Stimulated activated naive CD8-positive, alpha-beta T cell treated with anti-CD3 and anti-CD28 coated beads, Interleukin-15, amount 100 ng/mL, for 72 hours (primary cell): ENCODE measurements around the gene QSER1.
"Not testable (repeated sequence)": the region's sequence is repeated elsewhere in the genome, so short reads cannot be mapped to it uniquely, and the experiment has no call there.

Source experiments
- ATAC-seq: fragments of 150-1000 bp; cut with Tn5 transposase; 2 replicates; pipeline ENCODE4 v1.10.0; 2021; ENCODE audit warnings: mild to moderate bottlenecking, moderate library complexity
- DNase-seq, 2 donors: peaks; one replicate each; pipeline ENCODE4 v3.0.0; 2021 to 2022
- H3K27ac Mint-ChIP-seq, 2 donors: one replicate each; pipeline ENCODE4 v1.8.0; 2022; ENCODE audit warnings: mild to moderate bottlenecking in 2 of 2, mixed read lengths in 2 of 2, moderate library complexity in 2 of 2
- H3K27me3 Mint-ChIP-seq: one replicate; pipeline ENCODE4 v1.8.0; 2022; ENCODE audit warnings: mixed read lengths
- H3K4me1 Mint-ChIP-seq: one replicate; pipeline ENCODE4 v1.8.0; 2022; ENCODE audit warnings: mild to moderate bottlenecking, mixed read lengths
- H3K4me3 Mint-ChIP-seq, 2 donors: one replicate each; pipeline ENCODE4 v1.8.0; 2022; ENCODE audit warnings: mild to moderate bottlenecking in 2 of 2, mixed read lengths in 2 of 2, moderate library complexity in 1 of 2
- H3K9me3 Mint-ChIP-seq, 2 donors: one replicate each; pipeline ENCODE4 v1.8.0; 2022; ENCODE audit warnings: mixed read lengths in 2 of 2

Gene QSER1

GRCh38 chr11:32939866-32940265 is 47.3 kb downstream of the QSER1 start:
- Mint-ChIP-seq H3K9me3 (no peaks in the 10 kb centered on the region), H3K27me3 (no peaks in the 10 kb centered on the region), H3K27ac (peak overlapping the region in 1 of 2 donors; percentile 78), H3K4me1 (peaks cover 21% of the 10 kb centered on the region), H3K4me3 (no peak overlapping the region)
- DNase-seq, result no peak
- ATAC-seq, result no peak

GRCh38 chr11:32940865-32941264 is 48.3 kb downstream of the QSER1 start:
- Mint-ChIP-seq H3K4me1 (peaks cover 21% of the 10 kb centered on the region), H3K27ac (peak overlapping the region in 1 of 2 donors; percentile 55), H3K4me3 (no peak overlapping the region), H3K27me3 (no peaks in the 10 kb centered on the region), H3K9me3 (no peaks in the 10 kb centered on the region)
- ATAC-seq (no peak), DNase-seq (no peak)

DNA sequence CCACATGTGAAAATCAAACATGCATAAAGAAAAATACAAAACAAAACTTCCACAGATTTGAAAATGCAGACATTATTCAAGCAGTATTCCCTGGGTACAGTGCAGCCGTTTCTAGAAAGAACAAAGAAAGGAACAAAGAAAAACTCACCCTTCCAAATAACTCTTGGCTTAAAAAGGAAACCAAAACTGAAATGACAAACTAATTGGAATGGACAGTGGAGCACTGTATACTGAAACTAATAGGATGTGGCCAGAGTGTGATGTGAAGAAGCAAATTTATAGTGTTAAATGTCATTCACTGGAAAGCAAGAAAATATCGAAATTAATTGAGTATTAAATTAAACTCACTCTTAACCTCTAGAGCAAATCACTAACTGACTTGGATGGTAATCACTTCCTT is 55.4 kb downstream of the QSER1 start:
- H3K27me3 Mint-ChIP-seq, result no peaks in the 10 kb centered on the region
- H3K4me3 Mint-ChIP-seq, result no peak overlapping the region

GRCh38 chr11:32949739-32950138 is 57.1 kb downstream of the QSER1 start:
- peaks cover 8% of the 10 kb centered on the region for H3K4me1 Mint-ChIP-seq
- no peak overlapping the region for H3K4me3 Mint-ChIP-seq
- peaks cover 0 to 8% of the 10 kb centered on the region in 2 donors for H3K9me3 Mint-ChIP-seq
- ATAC-seq, result no peak
- H3K27ac Mint-ChIP-seq, result no peak overlapping the region
- no peak for DNase-seq
- no peaks in the 10 kb centered on the region for H3K27me3 Mint-ChIP-seq

More for the DNA sequence above, 55.4 kb downstream of the QSER1 start:
- ATAC-seq, result no peak
- DNase-seq, result no peak
- Mint-ChIP-seq H3K4me1 (peaks cover 8% of the 10 kb centered on the region), H3K27ac (no peak overlapping the region), H3K9me3 (peaks cover 0 to 8% of the 10 kb centered on the region in 2 donors)

- no peaks in the 10 kb centered on the region for H3K27me3 Mint-ChIP-seq
- H3K4me3 Mint-ChIP-seq, result no peak overlapping the region
- H3K27ac Mint-ChIP-seq, result no peak overlapping the region
- DNase-seq (no peak), ATAC-seq (no peak)
- peaks cover 0 to 8% of the 10 kb centered on the region in 2 donors for H3K9me3 Mint-ChIP-seq
- peaks cover 8% of the 10 kb centered on the region for H3K4me1 Mint-ChIP-seq
These were observed 59.8 kb downstream of the QSER1 start for GRCh38 chr11:32952421-32952820.

- no peak overlapping the region for H3K4me3 Mint-ChIP-seq
- H3K27me3 Mint-ChIP-seq, result no peaks in the 10 kb centered on the region
- no peaks in the 10 kb centered on the region for H3K4me1 Mint-ChIP-seq
- H3K27ac Mint-ChIP-seq, result no peak overlapping the region
- no peaks in the 10 kb centered on the region for H3K9me3 Mint-ChIP-seq
- ATAC-seq, result no peak
- no peak for DNase-seq
These were observed 61.1 kb downstream of the QSER1 start for GRCh38 chr11:32953700-32954099.

DNA sequence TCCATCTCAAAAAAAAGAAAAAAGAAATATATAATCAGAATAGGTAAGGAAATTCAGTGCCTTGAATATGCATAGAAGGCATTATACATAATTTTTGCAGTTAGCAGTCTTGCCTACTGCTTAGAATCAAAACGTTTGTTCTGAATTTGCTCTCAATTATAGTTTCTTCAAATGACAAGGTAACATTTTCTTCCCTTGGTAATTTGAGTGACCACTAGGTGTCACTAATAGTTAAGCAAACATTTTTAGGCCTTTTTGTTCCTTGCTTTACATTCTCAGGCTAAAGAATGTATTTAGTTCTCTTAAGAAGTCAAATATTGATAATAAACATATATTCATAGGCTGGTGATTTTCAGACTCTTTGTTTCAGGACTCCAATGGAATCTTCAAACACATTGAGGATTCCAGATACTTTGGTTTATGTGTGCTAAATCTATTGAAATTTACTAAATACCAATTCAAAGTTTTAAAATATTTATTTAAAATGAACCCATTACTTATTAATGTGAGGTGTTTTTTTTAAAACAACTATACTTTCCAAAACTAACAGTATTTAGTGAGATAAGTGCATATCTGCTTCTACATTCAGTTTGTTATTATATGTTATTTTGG is 68.0 kb downstream of the QSER1 start:
- DNase-seq (no peak), ATAC-seq (no peak)
- Mint-ChIP-seq H3K4me1 (peaks cover 10% of the 10 kb centered on the region), H3K9me3 (no peaks in the 10 kb centered on the region), H3K27me3 (no peaks in the 10 kb centered on the region), H3K4me3 (no peak overlapping the region), H3K27ac (no peak overlapping the region)

DNA sequence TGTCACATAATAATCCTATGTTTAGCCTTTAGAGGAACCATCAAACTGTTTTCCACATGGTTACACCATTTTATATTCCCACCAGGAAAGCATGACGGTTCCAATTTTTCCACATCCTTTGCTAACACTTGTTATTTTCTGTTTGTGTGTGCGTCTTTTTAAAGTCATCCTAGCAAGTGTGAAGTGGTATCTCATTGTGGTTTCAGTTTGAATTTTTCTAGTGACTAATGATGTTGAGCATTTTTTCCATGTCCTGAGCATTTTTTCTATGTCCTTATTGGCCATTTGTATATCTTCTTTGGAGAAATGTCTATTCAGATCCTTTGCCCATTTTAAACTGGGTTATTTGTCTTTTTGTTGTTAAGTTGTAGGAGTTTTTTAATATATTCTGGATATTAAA is 69.4 kb downstream of the QSER1 start:
- Mint-ChIP-seq H3K27me3 (no peaks in the 10 kb centered on the region), H3K27ac (no peak overlapping the region), H3K4me3 (no peak overlapping the region), H3K9me3 (no peaks in the 10 kb centered on the region), H3K4me1 (peaks cover 10% of the 10 kb centered on the region)
- DNase-seq (no peak), ATAC-seq (peak; percentile 43)

- ATAC-seq (no peak), DNase-seq (no peak)
- no peak overlapping the region for H3K27ac Mint-ChIP-seq
- H3K4me1 Mint-ChIP-seq, result peaks cover 10% of the 10 kb centered on the region
- H3K27me3 Mint-ChIP-seq, result no peaks in the 10 kb centered on the region
- H3K4me3 Mint-ChIP-seq, result no peak overlapping the region
- no peaks in the 10 kb centered on the region for H3K9me3 Mint-ChIP-seq
These were observed 71.1 kb downstream of the QSER1 start for GRCh38 chr11:32963721-32964120.

- H3K4me3 Mint-ChIP-seq, result no peak overlapping the region
- peak overlapping the region in 1 of 2 donors; percentile 53 for H3K27ac Mint-ChIP-seq
- DNase-seq, result no peak
- no peak for ATAC-seq
- no peaks in the 10 kb centered on the region for H3K27me3 Mint-ChIP-seq
- no peaks in the 10 kb centered on the region for H3K9me3 Mint-ChIP-seq
- H3K4me1 Mint-ChIP-seq, result no peaks in the 10 kb centered on the region
These were observed 75.9 kb downstream of the QSER1 start for GRCh38 chr11:32968541-32968940.

DNA sequence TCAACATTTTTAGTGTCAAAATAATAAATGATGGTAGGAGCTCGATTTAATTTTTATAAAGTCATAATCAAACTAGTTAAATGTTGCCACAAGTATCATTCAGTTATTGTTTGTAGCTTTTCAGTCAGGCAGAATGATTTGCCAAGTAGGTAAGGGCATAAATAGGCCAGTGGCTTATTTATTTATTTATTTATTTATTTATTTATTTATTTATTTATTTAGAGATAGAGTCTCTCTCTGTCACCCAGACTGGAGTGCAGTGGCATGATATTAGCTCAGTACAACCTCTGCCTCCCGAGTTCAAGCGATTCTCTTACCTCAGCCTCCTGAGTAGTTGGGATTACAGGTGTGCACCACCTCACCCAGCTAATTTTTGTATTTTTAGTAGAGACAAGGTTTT is 79.6 kb downstream of the QSER1 start:
- not testable (repeated sequence) for ATAC-seq, H3K9me3 Mint-ChIP-seq

DNA sequence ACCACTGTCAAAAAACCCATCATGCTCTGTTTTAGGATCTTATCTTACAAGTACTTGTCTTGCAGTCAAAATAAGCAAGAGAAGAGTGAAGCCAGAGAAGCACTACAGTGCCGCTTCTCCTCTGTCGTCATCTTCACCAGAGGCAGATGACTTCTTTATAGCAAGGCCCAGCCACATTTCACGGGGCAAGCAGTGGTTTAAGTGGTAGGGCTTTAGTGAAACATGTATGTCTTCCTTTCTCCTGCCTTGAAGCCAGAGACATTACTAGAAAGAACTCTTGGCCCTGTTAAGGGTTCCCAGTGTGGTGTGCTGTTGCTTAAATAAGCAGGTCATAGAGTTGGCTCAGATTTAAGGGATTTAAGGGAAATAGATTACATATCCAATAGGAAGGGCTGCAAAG is 80.2 kb downstream of the QSER1 start:
- no peaks in the 10 kb centered on the region for H3K4me1 Mint-ChIP-seq
- ATAC-seq, result no peak
- H3K27me3 Mint-ChIP-seq, result no peaks in the 10 kb centered on the region
- no peak overlapping the region for H3K4me3 Mint-ChIP-seq
- DNase-seq, result no peak
- no peaks in the 10 kb centered on the region for H3K9me3 Mint-ChIP-seq
- no peak overlapping the region for H3K27ac Mint-ChIP-seq

More for the DNA sequence above, 79.6 kb downstream of the QSER1 start:
- not testable (repeated sequence) for H3K4me1 Mint-ChIP-seq, H3K4me3 Mint-ChIP-seq, H3K27ac Mint-ChIP-seq, DNase-seq, H3K27me3 Mint-ChIP-seq

DNA sequence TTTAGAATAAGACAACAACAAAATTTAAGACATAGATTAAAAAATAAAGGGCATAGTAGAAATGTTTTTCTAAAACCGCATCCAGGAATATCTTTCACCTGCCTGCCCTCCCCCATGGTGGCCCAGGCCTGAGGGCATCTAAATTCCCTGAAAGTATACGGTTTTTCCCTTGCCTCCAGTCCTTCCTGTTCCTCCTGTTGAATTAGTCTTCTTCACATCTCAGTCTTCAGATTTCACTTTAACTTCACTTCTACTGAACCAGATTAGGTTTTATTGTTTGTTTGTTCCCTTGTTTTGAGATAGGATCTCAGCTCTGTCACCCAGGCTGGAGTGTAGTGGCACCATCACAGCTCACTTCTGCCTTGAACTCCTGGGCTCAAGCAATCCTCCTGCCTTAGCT is 90.0 kb downstream of the QSER1 start:
- Mint-ChIP-seq H3K27me3 (no peaks in the 10 kb centered on the region), H3K27ac (no peak overlapping the region), H3K9me3 (no peaks in the 10 kb centered on the region), H3K4me1 (no peaks in the 10 kb centered on the region), H3K4me3 (no peak overlapping the region)
- ATAC-seq, result no peak
- DNase-seq, result no peak

- no peak overlapping the region for H3K27ac Mint-ChIP-seq
- no peaks in the 10 kb centered on the region for H3K4me1 Mint-ChIP-seq
- H3K9me3 Mint-ChIP-seq, result no peaks in the 10 kb centered on the region
- no peaks in the 10 kb centered on the region for H3K27me3 Mint-ChIP-seq
- DNase-seq, result no peak
- H3K4me3 Mint-ChIP-seq, result no peak overlapping the region
- ATAC-seq, result no peak
These were observed 90.9 kb downstream of the QSER1 start for GRCh38 chr11:32983506-32983905.

DNA sequence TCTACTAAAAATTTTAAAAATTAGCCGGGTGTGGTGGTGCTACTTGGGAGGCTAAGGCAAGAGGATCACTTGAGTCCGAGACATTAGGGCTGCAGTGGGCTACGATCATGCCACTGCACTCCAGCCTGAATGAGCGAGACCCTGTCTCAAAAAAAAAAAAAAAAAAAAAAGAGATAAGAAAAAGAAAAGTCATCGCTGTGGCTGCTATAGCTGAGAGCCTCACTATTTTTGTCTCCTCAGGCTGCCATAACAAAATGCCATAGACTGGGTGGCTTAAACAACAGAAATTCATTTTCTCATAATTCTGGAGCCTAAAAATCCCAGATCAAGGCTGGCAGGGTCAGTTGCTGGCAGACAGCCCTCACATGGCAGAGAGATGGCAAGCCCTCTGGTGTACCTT is 93.0 kb downstream of the QSER1 start:
- no peak overlapping the region for H3K27ac Mint-ChIP-seq
- H3K27me3 Mint-ChIP-seq, result no peaks in the 10 kb centered on the region
- no peak for DNase-seq
- no peaks in the 10 kb centered on the region for H3K9me3 Mint-ChIP-seq
- no peak overlapping the region for H3K4me3 Mint-ChIP-seq
- no peaks in the 10 kb centered on the region for H3K4me1 Mint-ChIP-seq
- ATAC-seq, result no peak

DNA sequence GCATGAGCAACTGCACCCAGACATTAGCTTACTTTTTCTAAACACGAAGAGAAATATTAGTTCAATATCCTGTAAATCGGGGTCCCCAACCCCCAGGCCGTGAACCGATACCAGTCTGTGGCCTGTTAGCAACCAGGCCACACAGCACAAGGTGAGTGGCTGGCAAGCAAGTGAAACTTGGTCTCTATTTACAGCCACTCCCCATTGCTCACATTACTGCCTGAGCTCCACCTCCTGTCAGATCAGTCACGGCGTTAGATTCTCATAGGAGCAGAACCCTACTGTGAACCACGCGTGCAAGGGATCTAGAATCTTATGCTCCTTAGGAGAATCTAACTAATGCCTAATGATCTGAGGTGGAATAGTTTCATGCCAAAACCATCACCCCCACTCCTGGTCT is 95.2 kb downstream of the QSER1 start:
- Mint-ChIP-seq H3K27me3 (no peaks in the 10 kb centered on the region), H3K4me3 (no peak overlapping the region), H3K9me3 (peaks cover 10 to 12% of the 10 kb centered on the region in 2 donors), H3K27ac (no peak overlapping the region), H3K4me1 (no peaks in the 10 kb centered on the region)
- DNase-seq (no peak), ATAC-seq (no peak)

DNA sequence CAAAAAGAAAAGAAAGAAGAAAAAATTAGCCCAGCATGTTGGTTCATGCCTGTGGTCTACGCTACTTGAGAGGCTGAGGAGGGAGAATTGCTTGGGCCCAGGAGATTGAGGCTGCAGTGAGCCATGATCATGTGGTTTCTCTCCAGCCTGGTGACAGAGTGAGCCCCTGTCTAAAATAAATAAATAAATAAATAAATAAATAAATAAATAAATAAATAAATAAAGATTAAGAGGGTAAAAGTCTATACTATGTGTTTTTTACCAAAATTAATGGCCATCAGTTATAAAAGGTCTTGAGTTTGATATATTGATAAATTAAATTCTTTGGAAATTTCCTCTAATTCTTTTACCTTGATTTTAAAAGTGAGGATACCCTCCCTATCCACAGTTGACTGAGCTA is 97.9 kb downstream of the QSER1 start:
- DNase-seq (no peak), ATAC-seq (no peak)
- no peak overlapping the region for H3K27ac Mint-ChIP-seq
- H3K27me3 Mint-ChIP-seq, result no peaks in the 10 kb centered on the region
- H3K9me3 Mint-ChIP-seq, result peaks cover 12 to 15% of the 10 kb centered on the region in 2 donors
- H3K4me1 Mint-ChIP-seq, result no peaks in the 10 kb centered on the region
- no peak overlapping the region for H3K4me3 Mint-ChIP-seq
